Keratinocyte (primary cell): ENCODE measurements around the gene DPYD.

ENCODE experiments used
- EZH2 ChIP-seq: IDR thresholded peaks from one replicate; pipeline ENCODE4 v1.6.1; 2012; ENCODE audit warnings: inconsistent platforms, mild to moderate bottlenecking, low read length, moderate library complexity
- TF ChIP-seq, protein P1 (sequence below), 3 experiments: IDR thresholded peaks in 1 of 3; conservative IDR thresholded peaks in 1 of 3; optimal IDR thresholded peaks in 1 of 3; 2 replicates in 2 of 3; 3 replicates in 1 of 3; pipeline versions ENCODE3 to v1.5.1; 2011; ENCODE audit warnings: low read length in 3 of 3, mild to moderate bottlenecking in 3 of 3, moderate library complexity in 2 of 3, control low read depth in 1 of 3, inconsistent platforms in 1 of 3; ENCODE audit not compliant: insufficient read depth in 2 of 3; ENCODE audit errors: extremely low read depth in 1 of 3

DNA sequence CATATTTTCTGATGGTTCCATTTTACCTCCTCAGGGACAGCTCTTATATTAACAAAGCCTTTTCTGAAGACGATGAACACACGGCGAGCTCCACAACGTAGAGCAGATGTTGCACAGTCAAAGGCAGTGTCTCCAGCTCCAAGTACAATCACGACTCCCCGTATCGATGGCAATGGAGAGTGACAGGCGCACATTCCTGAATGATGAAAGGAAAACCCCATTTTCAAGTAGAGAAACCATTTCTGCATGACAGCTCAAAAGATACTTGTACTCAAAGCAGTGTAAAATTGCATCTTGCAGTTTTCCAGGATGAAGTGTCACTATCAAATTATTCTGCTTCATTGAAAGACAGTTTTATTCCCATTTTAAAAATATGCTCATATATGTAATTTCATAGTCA is 327.6 kb downstream of the DPYD start:
- TF ChIP-seq, protein P1, sequence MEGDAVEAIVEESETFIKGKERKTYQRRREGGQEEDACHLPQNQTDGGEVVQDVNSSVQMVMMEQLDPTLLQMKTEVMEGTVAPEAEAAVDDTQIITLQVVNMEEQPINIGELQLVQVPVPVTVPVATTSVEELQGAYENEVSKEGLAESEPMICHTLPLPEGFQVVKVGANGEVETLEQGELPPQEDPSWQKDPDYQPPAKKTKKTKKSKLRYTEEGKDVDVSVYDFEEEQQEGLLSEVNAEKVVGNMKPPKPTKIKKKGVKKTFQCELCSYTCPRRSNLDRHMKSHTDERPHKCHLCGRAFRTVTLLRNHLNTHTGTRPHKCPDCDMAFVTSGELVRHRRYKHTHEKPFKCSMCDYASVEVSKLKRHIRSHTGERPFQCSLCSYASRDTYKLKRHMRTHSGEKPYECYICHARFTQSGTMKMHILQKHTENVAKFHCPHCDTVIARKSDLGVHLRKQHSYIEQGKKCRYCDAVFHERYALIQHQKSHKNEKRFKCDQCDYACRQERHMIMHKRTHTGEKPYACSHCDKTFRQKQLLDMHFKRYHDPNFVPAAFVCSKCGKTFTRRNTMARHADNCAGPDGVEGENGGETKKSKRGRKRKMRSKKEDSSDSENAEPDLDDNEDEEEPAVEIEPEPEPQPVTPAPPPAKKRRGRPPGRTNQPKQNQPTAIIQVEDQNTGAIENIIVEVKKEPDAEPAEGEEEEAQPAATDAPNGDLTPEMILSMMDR (optimal IDR thresholded peaks at IDR 0.05 in 1 of 3, IDR thresholded peaks at IDR 0.05 in 1 of 3, conservative IDR thresholded peaks at IDR 0.05 in 1 of 3; ENCODE audit: extremely low read depth in 1 of 3, insufficient read depth in 2 of 3, low read length in 3 of 3), result no peak
- no peak for TF ChIP-seq EZH2
